Caki2 (cell line): Measurements from ENCODE around the gene SV2C. TPM values are rescaled to one million over a fixed set of nuclear protein-coding genes. Genes with fewer than 3 reads are reported as not detected.

ENCODE experiments used
- DNase-seq: peaks from one replicate; pipeline ENCODE4 v3.0.0-alpha.2; 2015; ENCODE audit warnings: low read depth
- in situ Hi-C: cut with HindIII; loops from 2 replicates; pipeline ENCODE4 v1.10.0; 2016; ENCODE audit warnings: low sequenced_read_pairs, low pct_unique_long_range_greater_than_20kb, mixed read lengths
- total RNA-seq: library from RNA; depleted of rRNA; stranded (reverse); fragments of >200 nt; shearing (Covaris generic); gene quantifications from 2 replicates; pipeline ENCODE4 v1.2.3, GENCODE V29; 2014; ENCODE audit warnings: low replicate concordance

SV2C gene
- total RNA-seq, 1 experiment from 2014 or later = not detected

DNA sequence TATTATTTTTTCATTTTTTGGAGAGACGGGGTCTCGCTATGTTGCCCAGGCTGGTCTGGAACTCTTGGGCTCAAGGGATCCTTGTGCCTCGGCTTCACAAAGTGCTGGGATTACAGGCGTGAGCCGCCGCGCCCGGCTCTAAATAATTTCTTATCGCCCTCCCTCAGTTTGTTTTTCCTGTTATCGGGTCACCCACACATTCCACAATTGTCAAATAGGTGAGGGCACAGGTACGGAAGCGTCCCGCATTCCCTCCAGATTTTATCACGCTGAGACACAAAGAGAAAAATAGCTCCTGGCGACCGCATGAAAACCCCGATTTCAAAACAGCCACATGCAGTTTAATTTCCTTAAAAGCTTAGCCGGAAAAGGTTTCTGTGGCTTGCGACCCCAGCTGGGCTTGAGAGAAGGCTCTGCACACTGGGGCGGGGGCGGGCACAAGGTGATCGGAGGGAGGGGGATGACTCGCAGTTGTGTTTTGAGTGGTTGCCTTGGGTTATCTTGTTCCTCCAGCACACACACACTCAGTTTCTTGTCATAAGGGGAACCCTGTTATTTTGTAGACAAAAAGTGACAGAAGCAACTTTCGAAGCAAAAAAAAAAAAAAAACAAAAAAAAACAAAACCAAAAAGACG is 319.2 kb downstream of the SV2C start:
- DNase-seq = no peak
- in situ Hi-C loops = no loop called here

DNA sequence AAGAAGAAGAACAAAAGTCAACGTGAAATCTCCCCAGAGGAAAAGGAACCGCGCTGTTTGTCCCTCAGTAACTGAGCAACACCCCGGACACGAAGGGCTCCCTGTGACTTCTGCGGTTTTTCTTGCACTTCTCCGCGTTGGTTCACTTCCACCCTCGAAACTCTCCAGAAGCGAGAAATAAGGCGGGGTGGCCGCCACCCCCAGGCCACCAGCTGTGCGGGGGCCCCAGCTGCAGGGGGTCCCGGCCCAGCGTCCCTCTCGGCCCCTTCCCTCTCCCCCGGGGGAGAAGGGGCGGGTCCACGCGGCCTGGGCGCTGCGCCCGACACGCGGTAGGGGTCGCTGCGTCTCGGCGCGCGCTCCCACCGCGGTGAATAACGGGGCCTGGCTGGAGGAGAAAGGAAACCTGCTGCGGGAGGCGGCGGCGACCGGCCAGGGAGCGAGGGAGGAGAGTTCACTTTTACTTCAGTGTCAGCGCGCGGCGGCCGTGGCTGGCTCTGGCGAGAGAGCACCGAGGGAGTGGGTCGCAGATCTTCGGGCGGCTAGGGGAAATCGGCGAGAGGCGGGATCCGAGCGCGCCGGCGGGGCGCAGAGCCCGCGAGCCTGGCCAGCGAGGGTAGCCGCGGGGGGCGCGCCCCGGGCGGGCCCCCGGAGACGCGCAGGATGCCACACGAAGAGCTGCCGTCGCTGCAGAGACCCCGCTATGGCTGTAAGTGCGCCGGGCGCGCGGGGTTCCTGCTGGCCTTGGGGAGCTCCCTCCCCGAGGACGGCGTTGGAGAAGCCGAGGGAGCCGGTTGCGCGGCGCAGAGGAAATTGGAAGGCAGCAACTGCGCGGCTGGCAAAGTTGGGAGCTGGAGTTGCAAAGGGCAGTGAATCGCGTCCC is 319.9 kb downstream of the SV2C start, which contains the start of gene IQGAP2:
Gene IQGAP2 (plus strand): TSS at position 400 of the 880 bp plus-strand sequence. CDS start 261 bp downstream, at position 661.
- in situ Hi-C loops = no loop called here

More for the DNA sequence above, 319.9 kb downstream of the SV2C start, which contains the start of gene IQGAP2:
- peak; percentile 67 for DNase-seq
